H1 (cell line): ENCODE results near the gene RGS14. TPM values are rescaled to one million over a fixed set of nuclear protein-coding genes. Genes with fewer than 3 reads are reported as not detected.

Source experiments
- CHD2 ChIP-seq: IDR thresholded peaks from 2 replicates; pipeline ENCODE4 v1.6.1; 2012; ENCODE audit warnings: low read length, improper control_type of control experiment
- E2F6 ChIP-seq: IDR thresholded peaks from 2 replicates; pipeline ENCODE4 v1.6.1; 2012; ENCODE audit warnings: inconsistent platforms
- EGR1 ChIP-seq: IDR thresholded peaks from 2 replicates; pipeline ENCODE4 v1.6.1; 2011; ENCODE audit warnings: low read depth, low read length, borderline replicate concordance
- GABPA ChIP-seq: IDR thresholded peaks from 2 replicates; pipeline ENCODE4 v1.6.1; 2011; ENCODE audit warnings: mild to moderate bottlenecking, low read length, moderate library complexity, borderline replicate concordance; ENCODE audit not compliant: insufficient read depth
- GTF2F1 ChIP-seq: IDR thresholded peaks from 2 replicates; pipeline ENCODE4 v1.6.1; 2012; ENCODE audit warnings: low read depth, low read length, improper control_type of control experiment, borderline replicate concordance
- JUN ChIP-seq: IDR thresholded peaks from 2 replicates; pipeline ENCODE4 v1.6.1; 2011; ENCODE audit warnings: low read depth, mild to moderate bottlenecking, improper control_type of control experiment, low read length
- KDM1A ChIP-seq: fragments of 200-600, 300-600 bp; sonication (generic); IDR thresholded peaks from 2 replicates; pipeline ENCODE4 v1.7.1; 2016; ENCODE audit warnings: mild to moderate bottlenecking, low read length, borderline replicate concordance
- KDM4A ChIP-seq: IDR thresholded peaks from one replicate; pipeline ENCODE4 v1.7.1; 2012; ENCODE audit warnings: low read depth, mild to moderate bottlenecking, moderate library complexity, low read length, inconsistent platforms; ENCODE audit not compliant: severe bottlenecking
- MAX ChIP-seq: IDR thresholded peaks from 2 replicates; pipeline ENCODE4 v1.6.1; 2012; ENCODE audit warnings: inconsistent platforms
- POLR2A ChIP-seq, 2 experiments: IDR thresholded peaks; 1 replicate in 1 of 2; 2 replicates in 1 of 2; pipeline ENCODE4 v1.6.1; 2011; ENCODE audit warnings: low read depth in 2 of 2, low read length in 2 of 2, mild to moderate bottlenecking in 2 of 2; ENCODE audit errors: control extremely low read depth in 1 of 2
- RAD21 ChIP-seq, 2 experiments: IDR thresholded peaks in 1 of 2; conservative IDR thresholded peaks in 1 of 2; 2 replicates each; pipeline ENCODE4 v1.6.1; 2011; ENCODE audit warnings: low read depth in 2 of 2, low read length in 2 of 2, improper control_type of control experiment in 1 of 2, inconsistent platforms in 1 of 2, mild to moderate bottlenecking in 1 of 2, moderate library complexity in 1 of 2
- SIX5 ChIP-seq: IDR thresholded peaks from 2 replicates; pipeline ENCODE4 v1.6.1; 2011; ENCODE audit warnings: mild to moderate bottlenecking, low read depth, low read length
- SP1 ChIP-seq: IDR thresholded peaks from 2 replicates; pipeline ENCODE4 v1.6.1; 2011; ENCODE audit warnings: low read depth, low read length
- SRF ChIP-seq: IDR thresholded peaks from 2 replicates; pipeline ENCODE4 v1.6.1; 2011; ENCODE audit warnings: mild to moderate bottlenecking, low read depth, low read length, moderate library complexity
- TAF7 ChIP-seq: optimal IDR thresholded peaks from 2 replicates; pipeline ENCODE3; 2011; ENCODE audit warnings: low read depth, mild to moderate bottlenecking, inconsistent platforms, low read length, moderate library complexity, borderline replicate concordance
- polyA plus RNA-seq, 7 experiments: library from polyadenylated mRNA; depleted of rRNA in 3 of 7; stranded (reverse) in 5 of 7; unstranded in 2 of 7; fragments of >200 nt in 5 of 7; fragments of 200-250 nt in 2 of 7; gene quantifications; 1 replicate in 5 of 7; 2 replicates in 1 of 7; 4 replicates in 1 of 7; pipeline versions ENCODE4 v1.2.1 to v1.2.3, GENCODE V29; 2011 to 2013; ENCODE audit warnings: missing spikeins in 2 of 7, mixed read lengths in 2 of 7
- total RNA-seq: library from RNA; stranded (reverse); fragmentation: NEBNext Ultra II Directional; extraction: Animal tissue kit (Norgen Biotek cat#: 25700); gene quantifications from 2 replicates; pipeline ENCODE4 v1.2.1, GENCODE V29; 2021
- TF ChIP-seq, protein P1 (sequence below), 3 experiments: IDR thresholded peaks; 1 replicate in 2 of 3; 2 replicates in 1 of 3; pipeline versions ENCODE4 v1.5.1 to v1.6.1; 2011; ENCODE audit warnings: low read length in 3 of 3, mild to moderate bottlenecking in 3 of 3, inconsistent platforms in 2 of 3, low read depth in 1 of 3, moderate library complexity in 1 of 3; ENCODE audit not compliant: insufficient read depth in 1 of 3; ENCODE audit errors: control extremely low read depth in 1 of 3

RGS14 gene
- total and polyA plus RNA-seq, 2 of the 8 experiments (the other 6 are each of a cell fraction or from before 2014, with no cell fraction given) = 24.4 to 46.1 TPM

GRCh38 chr5:177402271-177403043 lies 44.7 kb downstream of the RGS14 start (continued):
- peak; percentile 53; the same call in 1 of the 2 replicates for TF ChIP-seq KDM1A
- peak; percentile 35; the same call in 1 of the 2 replicates for TF ChIP-seq SP1
- 0 out of 2 replicates have a peak, but pooled peaks have one; percentile 30 for TF ChIP-seq GTF2F1
- TF ChIP-seq GABPA = 0 out of 2 replicates have a peak, but pooled peaks have one; percentile 72
- TF ChIP-seq RAD21 (IDR thresholded peaks at IDR 0.05 in 1 of 2, conservative IDR thresholded peaks at IDR 0.05 in 1 of 2; ENCODE audit: low read depth in 2 of 2, low read length in 2 of 2) = peak; percentile 51 to 60
- peak; percentile 30 for TF ChIP-seq TAF7
- peak; percentile 13; the same call in 1 of the 2 replicates for TF ChIP-seq CHD2
- TF ChIP-seq KDM4A = peak; percentile 59
- TF ChIP-seq, protein P1, sequence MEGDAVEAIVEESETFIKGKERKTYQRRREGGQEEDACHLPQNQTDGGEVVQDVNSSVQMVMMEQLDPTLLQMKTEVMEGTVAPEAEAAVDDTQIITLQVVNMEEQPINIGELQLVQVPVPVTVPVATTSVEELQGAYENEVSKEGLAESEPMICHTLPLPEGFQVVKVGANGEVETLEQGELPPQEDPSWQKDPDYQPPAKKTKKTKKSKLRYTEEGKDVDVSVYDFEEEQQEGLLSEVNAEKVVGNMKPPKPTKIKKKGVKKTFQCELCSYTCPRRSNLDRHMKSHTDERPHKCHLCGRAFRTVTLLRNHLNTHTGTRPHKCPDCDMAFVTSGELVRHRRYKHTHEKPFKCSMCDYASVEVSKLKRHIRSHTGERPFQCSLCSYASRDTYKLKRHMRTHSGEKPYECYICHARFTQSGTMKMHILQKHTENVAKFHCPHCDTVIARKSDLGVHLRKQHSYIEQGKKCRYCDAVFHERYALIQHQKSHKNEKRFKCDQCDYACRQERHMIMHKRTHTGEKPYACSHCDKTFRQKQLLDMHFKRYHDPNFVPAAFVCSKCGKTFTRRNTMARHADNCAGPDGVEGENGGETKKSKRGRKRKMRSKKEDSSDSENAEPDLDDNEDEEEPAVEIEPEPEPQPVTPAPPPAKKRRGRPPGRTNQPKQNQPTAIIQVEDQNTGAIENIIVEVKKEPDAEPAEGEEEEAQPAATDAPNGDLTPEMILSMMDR (IDR thresholded peaks at IDR 0.05; ENCODE audit: control extremely low read depth in 1 of 3, insufficient read depth in 1 of 3, low read depth in 1 of 3, low read length in 3 of 3) = peak in 2 of 3 experiments; percentile 79 to 86; a peak in 3 of 4 replicates
- peak; percentile 100 for TF ChIP-seq MAX
- TF ChIP-seq JUN = no peak
- no peak for TF ChIP-seq SRF
- peak; percentile 99 for TF ChIP-seq E2F6
- no peak for TF ChIP-seq SIX5
- TF ChIP-seq EGR1 = 0 out of 2 replicates have a peak, but pooled peaks have one; percentile 3
- no peak for TF ChIP-seq POLR2A (IDR thresholded peaks at IDR 0.05; ENCODE audit: control extremely low read depth in 1 of 2, low read depth in 2 of 2, low read length in 2 of 2)
